WTC11 (cell line): ENCODE measurements around the gene ALK.

Source experiments
- CTCF ChIP-seq: fragments of 200-600 bp; IDR thresholded peaks from 2 replicates; pipeline ENCODE4 v1.8.0; 2022; ENCODE audit warnings: antibody characterized with exemption
- NR1H2 ChIP-seq: sonication (generic); formaldehyde crosslinking; IDR thresholded peaks from 2 replicates; pipeline ENCODE4 v1.9.0; 2021; ENCODE audit warnings: mild to moderate bottlenecking, moderate library complexity, missing genetic modification reagents
- STAT6 ChIP-seq: sonication (generic); formaldehyde crosslinking; conservative IDR thresholded peaks from 2 replicates; pipeline ENCODE4 v1.8.1; 2023; ENCODE audit warnings: mild to moderate bottlenecking, low read depth, missing genetic modification reagents, moderate library complexity

GRCh38 chr2:29597035-29597434 is 324.4 kb downstream of the ALK start:
- no peak for TF ChIP-seq CTCF
- no peak for TF ChIP-seq STAT6
- no peak for TF ChIP-seq NR1H2
